HL-60 (cell line): ENCODE data around the gene ZNF837.

ENCODE experiments used
- POLR2AphosphoS5 ChIP-seq: IDR thresholded peaks from 2 replicates; pipeline ENCODE4 v1.6.1; 2012; ENCODE audit warnings: low read depth
- TF ChIP-seq, protein P1 (sequence below): IDR thresholded peaks from one replicate; pipeline ENCODE4 v1.5.1; 2011; ENCODE audit warnings: low read length, control low read depth, inconsistent platforms; ENCODE audit not compliant: insufficient read depth
- TF ChIP-seq, protein P2 (sequence below): IDR thresholded peaks from 2 replicates; pipeline ENCODE4 v1.6.1; 2012; ENCODE audit warnings: low read depth; ENCODE audit not compliant: insufficient replicate concordance

DNA sequence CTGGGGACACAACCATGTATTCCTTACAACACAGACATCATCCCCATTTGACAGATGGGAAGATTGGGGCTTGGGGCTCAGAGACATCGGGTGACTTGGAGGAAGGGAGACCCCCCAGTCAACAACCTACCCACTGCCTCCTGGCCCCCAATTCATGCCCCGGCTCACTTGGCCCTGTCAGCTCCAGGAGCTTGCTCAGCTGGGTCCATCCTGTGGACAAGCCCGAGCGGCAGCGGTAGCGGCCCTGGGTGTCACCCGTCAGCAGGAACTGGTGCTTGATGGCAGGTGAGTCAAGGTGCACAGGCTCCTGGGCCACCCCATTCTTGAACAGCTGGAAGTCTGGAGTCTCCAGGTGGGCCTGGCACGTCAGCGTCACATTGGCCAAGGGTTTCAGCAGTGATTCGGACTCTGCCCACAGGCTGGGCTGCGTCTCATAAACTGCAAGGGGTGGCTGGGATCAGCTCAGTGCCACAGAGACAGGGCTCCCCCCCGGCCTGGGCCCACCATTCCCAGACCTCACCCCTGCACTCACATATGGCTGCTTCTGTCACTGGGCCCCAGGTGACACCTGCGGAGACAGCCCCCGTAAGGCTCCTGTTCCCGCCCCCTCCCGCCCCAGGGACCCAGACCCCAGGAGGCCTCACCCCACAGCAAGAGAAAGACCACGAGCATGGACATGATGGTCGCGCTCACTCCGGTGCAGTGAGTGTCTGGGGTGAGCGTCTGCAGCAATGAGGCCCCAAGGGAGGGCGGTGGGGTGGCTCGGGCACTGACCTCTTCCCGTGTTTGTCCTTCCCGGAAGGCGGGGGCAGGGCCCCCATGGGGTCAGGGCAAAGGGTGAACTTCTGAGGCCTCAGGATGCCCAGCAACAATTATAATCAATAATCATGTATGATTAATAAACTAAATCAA lies 27.8 kb downstream of the ZNF837 start, which contains the start of gene A1BG:
- TF ChIP-seq, protein P1, sequence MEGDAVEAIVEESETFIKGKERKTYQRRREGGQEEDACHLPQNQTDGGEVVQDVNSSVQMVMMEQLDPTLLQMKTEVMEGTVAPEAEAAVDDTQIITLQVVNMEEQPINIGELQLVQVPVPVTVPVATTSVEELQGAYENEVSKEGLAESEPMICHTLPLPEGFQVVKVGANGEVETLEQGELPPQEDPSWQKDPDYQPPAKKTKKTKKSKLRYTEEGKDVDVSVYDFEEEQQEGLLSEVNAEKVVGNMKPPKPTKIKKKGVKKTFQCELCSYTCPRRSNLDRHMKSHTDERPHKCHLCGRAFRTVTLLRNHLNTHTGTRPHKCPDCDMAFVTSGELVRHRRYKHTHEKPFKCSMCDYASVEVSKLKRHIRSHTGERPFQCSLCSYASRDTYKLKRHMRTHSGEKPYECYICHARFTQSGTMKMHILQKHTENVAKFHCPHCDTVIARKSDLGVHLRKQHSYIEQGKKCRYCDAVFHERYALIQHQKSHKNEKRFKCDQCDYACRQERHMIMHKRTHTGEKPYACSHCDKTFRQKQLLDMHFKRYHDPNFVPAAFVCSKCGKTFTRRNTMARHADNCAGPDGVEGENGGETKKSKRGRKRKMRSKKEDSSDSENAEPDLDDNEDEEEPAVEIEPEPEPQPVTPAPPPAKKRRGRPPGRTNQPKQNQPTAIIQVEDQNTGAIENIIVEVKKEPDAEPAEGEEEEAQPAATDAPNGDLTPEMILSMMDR, result no peak
- TF ChIP-seq, protein P2, sequence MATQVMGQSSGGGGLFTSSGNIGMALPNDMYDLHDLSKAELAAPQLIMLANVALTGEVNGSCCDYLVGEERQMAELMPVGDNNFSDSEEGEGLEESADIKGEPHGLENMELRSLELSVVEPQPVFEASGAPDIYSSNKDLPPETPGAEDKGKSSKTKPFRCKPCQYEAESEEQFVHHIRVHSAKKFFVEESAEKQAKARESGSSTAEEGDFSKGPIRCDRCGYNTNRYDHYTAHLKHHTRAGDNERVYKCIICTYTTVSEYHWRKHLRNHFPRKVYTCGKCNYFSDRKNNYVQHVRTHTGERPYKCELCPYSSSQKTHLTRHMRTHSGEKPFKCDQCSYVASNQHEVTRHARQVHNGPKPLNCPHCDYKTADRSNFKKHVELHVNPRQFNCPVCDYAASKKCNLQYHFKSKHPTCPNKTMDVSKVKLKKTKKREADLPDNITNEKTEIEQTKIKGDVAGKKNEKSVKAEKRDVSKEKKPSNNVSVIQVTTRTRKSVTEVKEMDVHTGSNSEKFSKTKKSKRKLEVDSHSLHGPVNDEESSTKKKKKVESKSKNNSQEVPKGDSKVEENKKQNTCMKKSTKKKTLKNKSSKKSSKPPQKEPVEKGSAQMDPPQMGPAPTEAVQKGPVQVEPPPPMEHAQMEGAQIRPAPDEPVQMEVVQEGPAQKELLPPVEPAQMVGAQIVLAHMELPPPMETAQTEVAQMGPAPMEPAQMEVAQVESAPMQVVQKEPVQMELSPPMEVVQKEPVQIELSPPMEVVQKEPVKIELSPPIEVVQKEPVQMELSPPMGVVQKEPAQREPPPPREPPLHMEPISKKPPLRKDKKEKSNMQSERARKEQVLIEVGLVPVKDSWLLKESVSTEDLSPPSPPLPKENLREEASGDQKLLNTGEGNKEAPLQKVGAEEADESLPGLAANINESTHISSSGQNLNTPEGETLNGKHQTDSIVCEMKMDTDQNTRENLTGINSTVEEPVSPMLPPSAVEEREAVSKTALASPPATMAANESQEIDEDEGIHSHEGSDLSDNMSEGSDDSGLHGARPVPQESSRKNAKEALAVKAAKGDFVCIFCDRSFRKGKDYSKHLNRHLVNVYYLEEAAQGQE, result no peak
- TF ChIP-seq POLR2AphosphoS5, result no peak
